A549 (cell line): Measurements from ENCODE around the gene CPT1A. TPM values are rescaled to one million over a fixed set of nuclear protein-coding genes. Genes with fewer than 3 reads are reported as not detected.

ENCODE experiments used
- ATAC-seq, 2 experiments: fragments of 200-7000 bp in 1 of 2; fragments of >200 bp in 1 of 2; cut with Nextera tagmentation in 1 of 2; cut with Tn5 transposase in 1 of 2; 3 replicates each; pipeline versions ENCODE4 v1.8.0 to v1.9.1; 2018 to 2020; ENCODE audit warnings: mild to moderate bottlenecking in 1 of 2, moderate library complexity in 1 of 2
- CTCF ChIA-PET: fragments of 300-600 bp; sonication (Branson Sonifier 250); formaldehyde crosslinking; extraction: SDS; loops from one replicate; lab custom pipeline; 2021; ENCODE audit warnings: antibody characterized with exemption, inconsistent platforms; lab: Yijun Ruan, JAX
- POLR2A ChIA-PET: fragments of 350-600 bp; formaldehyde crosslinking; extraction: SDS; loops from one replicate; lab custom pipeline; 2021; ENCODE audit warnings: antibody characterized with exemption, inconsistent platforms; lab: Yijun Ruan, JAX
- DNase-seq, 2 experiments: peaks; one replicate each; pipeline versions ENCODE4 v3.0.0 to v3.0.0-alpha.2; 2011 to 2016; ENCODE audit warnings: low read depth in 1 of 2, low spot score in 1 of 2
- FAIRE-seq: peaks from 2 replicates; lab custom pipeline; 2011; peaks lifted over from hg19 to GRCh38; lab: Jason Lieb, UNC
- H3K27ac ChIP-seq, 2 experiments: fragments of >200 bp; sonication (Bioruptor Twin); formaldehyde crosslinking; 3 replicates each; pipeline ENCODE4 v1.5.1; 2016 to 2017
- H3K4me1 ChIP-seq: fragments of >200 bp; sonication (Bioruptor Twin); formaldehyde crosslinking; 3 replicates; pipeline ENCODE4 v1.6.1; 2016
- H3K4me2 ChIP-seq: fragments of >200 bp; sonication (Bioruptor Twin); formaldehyde crosslinking; 3 replicates; pipeline ENCODE4 v1.6.1; 2016
- H3K4me3 ChIP-seq: fragments of >200 bp; sonication (Bioruptor Twin); formaldehyde crosslinking; 3 replicates; pipeline ENCODE4 v1.5.1; 2016
- H3K9me3 ChIP-seq: fragments of >200 bp; sonication (Bioruptor Twin); formaldehyde crosslinking; 3 replicates; pipeline ENCODE4 v1.6.1; 2016
- BHLHE40 ChIP-seq: IDR thresholded peaks from 2 replicates; pipeline ENCODE4 v1.6.1; 2012; ENCODE audit warnings: low read depth, low read length, inconsistent platforms
- CBX8 ChIP-seq: fragments of 200-600 bp; sonication (generic); IDR thresholded peaks from 2 replicates; pipeline ENCODE4 v1.6.1; 2016
- CEBPB ChIP-seq, 2 experiments: fragments of >200 bp in 1 of 2; sonication (Bioruptor Twin) in 1 of 2; formaldehyde crosslinking in 1 of 2; IDR thresholded peaks; 2 replicates each; pipeline ENCODE4 v1.6.1; 2012 to 2016
- CHD2 ChIP-seq: fragments of 150-350 bp; IDR thresholded peaks from 2 replicates; pipeline ENCODE4 v1.6.1; 2014; ENCODE audit warnings: low read length; ENCODE audit not compliant: partially characterized antibody
- CTCF ChIP-seq: fragments of >200 bp; sonication (Bioruptor Twin); formaldehyde crosslinking; IDR thresholded peaks from 3 replicates; pipeline ENCODE4 v1.5.1; 2016
- ELK1 ChIP-seq: fragments of 150-350 bp; IDR thresholded peaks from 2 replicates; pipeline ENCODE4 v1.6.1; 2014; ENCODE audit warnings: low read depth, mild to moderate bottlenecking, low read length
- HDAC2 ChIP-seq: fragments of 200-600 bp; sonication (generic); IDR thresholded peaks from 2 replicates; pipeline ENCODE4 v1.6.1; 2016
- HEYL ChIP-seq: fragments of 250-450 bp; sonication (Bioruptor Pico); IDR thresholded peaks from 2 replicates; pipeline ENCODE4 v1.8.0; 2021; ENCODE audit warnings: mild to moderate bottlenecking, moderate library complexity
- HMGXB4 ChIP-seq: fragments of 250-450 bp; sonication (Bioruptor Pico); IDR thresholded peaks from 2 replicates; pipeline ENCODE4 v1.5.0; 2021; ENCODE audit warnings: mild to moderate bottlenecking, moderate library complexity, borderline replicate concordance
- HOXB5 ChIP-seq: fragments of 250-450 bp; sonication (Bioruptor Pico); IDR thresholded peaks from 2 replicates; pipeline ENCODE4 v1.5.0; 2020; ENCODE audit warnings: mild to moderate bottlenecking, moderate library complexity
- JUN ChIP-seq, 2 experiments: fragments of >200 bp; sonication (Bioruptor Twin); formaldehyde crosslinking; IDR thresholded peaks; 2 replicates in 1 of 2; 3 replicates in 1 of 2; pipeline ENCODE4 v1.6.1; 2016 to 2017
- MYC ChIP-seq: IDR thresholded peaks from 2 replicates; pipeline ENCODE4 v1.6.1; 2012; ENCODE audit warnings: mild to moderate bottlenecking, inconsistent platforms, low read length, improper control_type of control experiment, borderline replicate concordance
- NFE2L2 ChIP-seq: fragments of 150-350 bp; conservative IDR thresholded peaks from 2 replicates; pipeline ENCODE4 v1.6.1; 2014; ENCODE audit warnings: low read length
- PHF8 ChIP-seq: fragments of 200-600 bp; sonication (generic); IDR thresholded peaks from 2 replicates; pipeline ENCODE4 v1.6.1; 2016; ENCODE audit warnings: low read depth, mild to moderate bottlenecking, antibody characterized with exemption, moderate library complexity, borderline replicate concordance
- RAD21 ChIP-seq, 2 experiments: fragments of >200 bp in 1 of 2; sonication (Bioruptor Twin) in 1 of 2; formaldehyde crosslinking in 1 of 2; IDR thresholded peaks in 1 of 2; conservative IDR thresholded peaks in 1 of 2; 2 replicates in 1 of 2; 3 replicates in 1 of 2; pipeline ENCODE4 v1.6.1; 2012 to 2018; ENCODE audit warnings: inconsistent platforms in 1 of 2
- RCOR1 ChIP-seq: fragments of 150-350 bp; IDR thresholded peaks from 2 replicates; pipeline ENCODE4 v1.6.1; 2014; ENCODE audit warnings: antibody characterized with exemption, low read length, low read depth
- RNF2 ChIP-seq: fragments of 200-600 bp; sonication (generic); IDR thresholded peaks from 2 replicates; pipeline ENCODE4 v1.6.1; 2016; ENCODE audit warnings: low read depth, mild to moderate bottlenecking, antibody characterized with exemption, moderate library complexity, borderline replicate concordance
- SREBF2 ChIP-seq: fragments of 450-650 bp; IDR thresholded peaks from 2 replicates; pipeline ENCODE4 v1.6.1; 2014; ENCODE audit warnings: mild to moderate bottlenecking, moderate library complexity
- TP53 ChIP-seq: fragments of 250-450 bp; sonication (Bioruptor Pico); IDR thresholded peaks from 2 replicates; pipeline ENCODE4 v1.5.0; 2021; ENCODE audit warnings: mild to moderate bottlenecking, moderate library complexity
- WGBS: methylation state at CpG from one replicate; pipeline ENCODE4 v1.1.6; 2017; ENCODE audit errors: missing lambda C conversion rate; 5-methylcytosine and 5-hydroxymethylcytosine counted together
- polyA plus RNA-seq, 4 experiments: library from polyadenylated mRNA; depleted of rRNA in 3 of 4; stranded (reverse); fragments of >200 nt; fragmentation: RNase III in 1 of 4; extraction: RNeasy Plus Mini Kit Qiagen cat#74134 plus additional on column Dnase treatment in 1 of 4; gene quantifications; 2 replicates in 3 of 4; 3 replicates in 1 of 4; pipeline ENCODE4 v1.2.3, GENCODE V29; 2011 to 2017

The CPT1A gene
- polyA plus RNA-seq, 2 of the 4 experiments (the other 2 are of a cell fraction) = 15.0 to 21.4 TPM

GRCh38 chr11:68763926-68764657 is 77.6 kb downstream of the CPT1A start:
- no peak overlapping the region for H3K4me3 ChIP-seq
- CTCF ChIA-PET = interaction anchor here (0.6 kb wide), 1 partner anchor 236 kb away, joined by 4 read pairs; no protein-coding TSS in a partner anchor
- H3K4me1 ChIP-seq = no peaks in the 10 kb centered on the region
- no peaks in the 10 kb centered on the region for H3K9me3 ChIP-seq
- DNase-seq = no peak
- peak; percentile 52 to 70; a peak in 4 of 6 replicates for ATAC-seq
- no peak overlapping the region for H3K4me2 ChIP-seq
- POLR2A ChIA-PET = no interaction called here
- no peak overlapping the region for H3K27ac ChIP-seq
- TF ChIP-seq MYC (no peak), RAD21 (conservative IDR thresholded peaks at IDR 0.05 in 1 of 2, IDR thresholded peaks at IDR 0.05 in 1 of 2) (peak in 1 of 2 experiments; percentile 25; a peak in 1 of 5 replicates), SREBF2 (no peak)
- no peak for FAIRE-seq
- 90% methylated on average over 14 of the region's 14 CpGs for WGBS

- H3K27ac ChIP-seq = no peak overlapping the region
- 80% methylated on average over 9 of the region's 10 CpGs for WGBS
- no peaks in the 10 kb centered on the region for H3K4me1 ChIP-seq
- ChIA-PET CTCF (no interaction called here), POLR2A (no interaction called here)
- H3K9me3 ChIP-seq = no peaks in the 10 kb centered on the region
- H3K4me3 ChIP-seq = no peak overlapping the region
- TF ChIP-seq CBX8 (no peak), CTCF (no peak), HEYL (CRISPR knock-in tag) (no peak), ELK1 (no peak), HDAC2 (no peak), PHF8 (no peak), TP53 (no peak), CHD2 (no peak), HOXB5 (no peak)
- FAIRE-seq = no peak
- no peak; a peak in 1 of 6 replicates for ATAC-seq
- no peak for DNase-seq
- H3K4me2 ChIP-seq = no peak overlapping the region
These were observed 78.5 kb downstream of the CPT1A start for GRCh38 chr11:68763181-68763721.

GRCh38 chr11:68762481-68762880 is 79.2 kb downstream of the CPT1A start:
- H3K4me1 ChIP-seq = no peaks in the 10 kb centered on the region

GRCh38 chr11:68761801-68762200 is 79.9 kb downstream of the CPT1A start:
- DNase-seq = no peak
- Histone ChIP-seq H3K4me2 (no peak overlapping the region), H3K27ac (no peak overlapping the region), H3K4me3 (no peak overlapping the region), H3K9me3 (no peaks in the 10 kb centered on the region), H3K4me1 (no peaks in the 10 kb centered on the region)
- no peak for TF ChIP-seq BHLHE40
- no peak for TF ChIP-seq MYC
- TF ChIP-seq CBX8 = no peak
- no peak for TF ChIP-seq HMGXB4 (CRISPR knock-in tag)
- TF ChIP-seq RCOR1 = no peak
- TF ChIP-seq NFE2L2 = no peak
- TF ChIP-seq RNF2 = no peak
- TF ChIP-seq CEBPB (IDR thresholded peaks at IDR 0.05) = no peak
- no peak for TF ChIP-seq HOXB5
- TF ChIP-seq HEYL (CRISPR knock-in tag) = no peak
- ChIA-PET CTCF (interaction anchor here (1.8 kb wide), 1 partner anchor 15 kb away, joined by 4 read pairs; no protein-coding TSS in a partner anchor), POLR2A (no interaction called here)
- no peak for FAIRE-seq
- ATAC-seq = no peak
- WGBS = 88% methylated on average over 12 of the region's 12 CpGs

More at GRCh38 chr11:68762481-68762880, 79.2 kb downstream of the CPT1A start:
- no peak overlapping the region for H3K4me3 ChIP-seq
- DNase-seq = no peak
- TF ChIP-seq HOXB5 (no peak), JUN (IDR thresholded peaks at IDR 0.05) (no peak)
- 85% methylated on average over 15 of the region's 15 CpGs for WGBS
- no peak for ATAC-seq
- H3K9me3 ChIP-seq = no peaks in the 10 kb centered on the region
- H3K27ac ChIP-seq = no peak overlapping the region
- ChIA-PET POLR2A (no interaction called here), CTCF (interaction anchor here (0.6 to 1.8 kb wide), 2 partner anchors 14 to 182 kb away, joined by 3 to 4 read pairs; no protein-coding TSS in a partner anchor)
- H3K4me2 ChIP-seq = no peak overlapping the region
- no peak for FAIRE-seq
